GM12878 (cell line): ENCODE data around the gene PAK2. TPM values are rescaled to one million over a fixed set of nuclear protein-coding genes. Genes with fewer than 3 reads are reported as not detected.

ENCODE experiments used
- ATAC-seq: fragments of 200-7000 bp; cut with Tn5 transposase; 3 replicates; pipeline ENCODE4 v1.9.1; 2020; ENCODE audit warnings: mild to moderate bottlenecking, moderate library complexity
- BruUV-seq: library from RNA; stranded (reverse); fragments of 400-500 nt; replicated peaks from 2 replicates; lab custom pipeline; 2021; lab: Mats Ljungman, UMichigan
- CTCF ChIA-PET: fragments of 300-600 bp; sonication (Branson Sonifier 250); formaldehyde crosslinking; extraction: SDS; loops from one replicate; lab custom pipeline; 2021; ENCODE audit warnings: inconsistent platforms; lab: Yijun Ruan, JAX
- POLR2A ChIA-PET: fragments of 350-600 bp; formaldehyde crosslinking; extraction: SDS; loops from one replicate; lab custom pipeline; 2021; ENCODE audit warnings: inconsistent platforms; lab: Charles Lee
- RAD21 ChIA-PET: fragments of 300-600 bp; sonication (Branson Sonifier 250); formaldehyde crosslinking; loops from one replicate; lab custom pipeline; 2023; ENCODE audit warnings: antibody characterized with exemption; ENCODE audit not compliant: unreplicated experiment; lab: Charles Lee
- SMC1A ChIA-PET: fragments of 300-600 bp; sonication (Branson Sonifier 250); formaldehyde crosslinking; loops from one replicate; lab custom pipeline; 2023; ENCODE audit not compliant: unreplicated experiment, uncharacterized antibody; lab: Charles Lee
- DNase-seq: peaks from one replicate; pipeline ENCODE4 v3.0.0-alpha.2; 2011; ENCODE audit warnings: low read depth, low spot score
- FAIRE-seq: peaks from 3 replicates; lab custom pipeline; 2011; peaks lifted over from hg19 to GRCh38; lab: Jason Lieb, UNC
- H2AFZ ChIP-seq: 2 replicates; pipeline ENCODE4 v1.6.0; 2011; ENCODE audit warnings: low read depth, low read length, control low read depth; ENCODE audit not compliant: control insufficient read depth
- H3K27ac ChIP-seq: 2 replicates; pipeline ENCODE4 v1.5.1; 2011; ENCODE audit warnings: control low read depth; ENCODE audit not compliant: control insufficient read depth, insufficient read depth
- H3K27me3 ChIP-seq, 2 experiments: replicated peaks in 1 of 2; 2 replicates each; pipeline versions ENCODE4 v1.6.0 to v1.6.1; 2011; ENCODE audit warnings: low read length in 1 of 2; ENCODE audit not compliant: control insufficient read depth in 2 of 2, insufficient read depth in 2 of 2
- H3K36me3 ChIP-seq, 2 experiments: 2 replicates each; pipeline ENCODE4 v1.5.1; 2011; ENCODE audit warnings: low read length in 1 of 2; ENCODE audit not compliant: control insufficient read depth in 2 of 2, insufficient read depth in 2 of 2
- H3K4me1 ChIP-seq: 2 replicates; pipeline ENCODE4 v1.6.1; 2011; ENCODE audit warnings: mild to moderate bottlenecking, low read length, moderate library complexity, mixed read lengths; ENCODE audit not compliant: control insufficient read depth, insufficient read depth
- H3K4me2 ChIP-seq: 2 replicates; pipeline ENCODE4 v1.6.0; 2011; ENCODE audit warnings: control low read depth; ENCODE audit not compliant: control insufficient read depth, insufficient read depth
- H3K4me3 ChIP-seq: fragments of 200-600 bp; sonication (generic); 2 replicates; pipeline ENCODE4 v1.5.1; 2016
- H3K79me2 ChIP-seq: 2 replicates; pipeline ENCODE4 v1.6.0; 2011; ENCODE audit warnings: low read length; ENCODE audit not compliant: control insufficient read depth, insufficient read depth
- H3K9ac ChIP-seq: 2 replicates; pipeline ENCODE4 v1.8.0; 2011; ENCODE audit warnings: low read length, control low read depth, mixed read lengths; ENCODE audit not compliant: control insufficient read depth, insufficient read depth
- H3K9me3 ChIP-seq: replicated peaks from 3 replicates; pipeline ENCODE4 v1.5.1; 2011; ENCODE audit warnings: mild to moderate bottlenecking, low read length; ENCODE audit not compliant: control insufficient read depth, insufficient read depth
- H4K20me1 ChIP-seq: 2 replicates; pipeline ENCODE4 v1.6.0; 2011; ENCODE audit not compliant: control insufficient read depth, insufficient read depth
- ATF7 ChIP-seq: fragments of 450-650 bp; IDR thresholded peaks from 2 replicates; pipeline ENCODE4 v1.6.1; 2016; ENCODE audit warnings: low read depth, mild to moderate bottlenecking
- BACH1 ChIP-seq: fragments of 450-650 bp; IDR thresholded peaks from 2 replicates; pipeline ENCODE4 v1.6.1; 2017; ENCODE audit warnings: mild to moderate bottlenecking, borderline replicate concordance
- BCL11A ChIP-seq: IDR thresholded peaks from 2 replicates; pipeline ENCODE4 v1.6.1; 2011; ENCODE audit warnings: low read depth, low read length
- EGR1 ChIP-seq, 2 experiments: IDR thresholded peaks; 1 replicate in 1 of 2; 2 replicates in 1 of 2; pipeline ENCODE4 v1.6.1; 2011 to 2012; ENCODE audit warnings: low read depth in 2 of 2, low read length in 2 of 2, borderline replicate concordance in 1 of 2, mild to moderate bottlenecking in 1 of 2, moderate library complexity in 1 of 2
- PAX5 ChIP-seq: IDR thresholded peaks from 2 replicates; pipeline ENCODE4 v1.6.1; 2011; ENCODE audit warnings: low read depth, low read length, borderline replicate concordance
- RUNX3 ChIP-seq: IDR thresholded peaks from 2 replicates; pipeline ENCODE4 v1.6.1; 2012; ENCODE audit warnings: low read length, inconsistent platforms
- WGBS: methylation state at CpG from one replicate; pipeline ENCODE4 v1.1.6; 2016; ENCODE audit warnings: low lambda C conversion rate; ENCODE audit not compliant: insufficient replicate concordance, insufficient coverage; ENCODE audit errors: missing lambda C conversion rate; 5-methylcytosine and 5-hydroxymethylcytosine counted together
- in situ Hi-C: fragments of 300-500 bp; cut with MboI; formaldehyde crosslinking; loops from 9 replicates; pipeline ENCODE4 v1.14.3; 2018; ENCODE audit warnings: mixed read lengths
- intact Hi-C: fragments of 100-400 bp; cut with micrococcal nuclease; formaldehyde crosslinking; loops from one replicate; pipeline ENCODE4 v1.14.2; 2022; ENCODE audit not compliant: unreplicated experiment
- polyA plus RNA-seq, 11 experiments: library from polyadenylated mRNA; depleted of rRNA in 4 of 11; unstranded in 6 of 11; stranded (reverse) in 5 of 11; fragments of >200 nt; fragmentation: Nextera tagmentation in 4 of 11; fragmentation: Illumina TruSeq in 1 of 11; extraction: Ambion mirVana in 4 of 11; extraction: Trizol in 1 of 11; gene quantifications; 1 replicate in 1 of 11; 2 replicates in 10 of 11; pipeline versions ENCODE4 v1.2.1 to v1.2.3, GENCODE V29; 2011 to 2016; ENCODE audit warnings: inconsistent platforms in 2 of 11, missing spikeins in 2 of 11, low read depth in 1 of 11
- total RNA-seq, 4 experiments: library from RNA; depleted of rRNA in 3 of 4; stranded (reverse); fragments of >200 nt in 3 of 4; fragmentation: Illumina TruSeq in 1 of 4; extraction: Trizol in 1 of 4; gene quantifications; 2 replicates each; pipeline versions ENCODE4 v1.2.1 to v1.2.3, GENCODE V29; 2013 to 2021

The PAK2 gene
- total and polyA plus RNA-seq, 10 of the 15 experiments (the other 5 are each of a cell fraction or from before 2014, with no cell fraction given): 9.0 to 59.1 (median 27.0) TPM

GRCh38 chr3:196694941-196695848 lies 44.5 kb upstream of the PAK2 start:
- 69% methylated on average over 10 of the region's 17 CpGs for WGBS
- Histone ChIP-seq H3K9ac (no peak overlapping the region), H3K36me3 (no peaks in the 10 kb centered on the region), H3K9me3 (no peaks in the 10 kb centered on the region), H3K4me2 (no peak overlapping the region), H3K4me1 (no peaks in the 10 kb centered on the region), H3K27me3 (no peaks in the 10 kb centered on the region), H3K4me3 (no peak overlapping the region), H2AFZ (no peak overlapping the region), H4K20me1 (no peaks in the 10 kb centered on the region), H3K79me2 (no peaks in the 10 kb centered on the region), H3K27ac (no peak overlapping the region)
- in situ Hi-C loops: no loop called here
- ATAC-seq (no peak), DNase-seq (no peak), FAIRE-seq (peak; percentile 80)
- TF ChIP-seq RUNX3 (peak; percentile 43), ATF7 (peak; percentile 56; the same call in 1 of the 2 replicates), EGR1 (IDR thresholded peaks at IDR 0.05; ENCODE audit: borderline replicate concordance in 1 of 2, low read depth in 2 of 2, low read length in 2 of 2) (peak; percentile 32 to 65), PAX5 (peak; percentile 30; the same call in 1 of the 2 replicates), BCL11A (no peak)
- ChIA-PET RAD21 (no interaction called here), POLR2A (no interaction called here), CTCF (interaction anchor here (0.8 to 2.6 kb wide), 3 partner anchors 58 to 142 kb away, joined by 3 to 11 read pairs (median 3); no protein-coding TSS in a partner anchor), SMC1A (interaction anchor here (1.3 kb wide), 1 partner anchor 86 kb away, joined by 5 read pairs; no protein-coding TSS in a partner anchor)
- intact Hi-C loops: no loop called here
- no TSS peak for BruUV-seq

GRCh38 chr3:196695849-196696226 lies 43.8 kb upstream of the PAK2 start:
- Histone ChIP-seq H3K9ac (no peak overlapping the region), H3K27ac (no peak overlapping the region), H3K36me3 (no peaks in the 10 kb centered on the region), H2AFZ (no peak overlapping the region), H3K4me2 (no peak overlapping the region), H3K4me3 (no peak overlapping the region), H3K27me3 (no peaks in the 10 kb centered on the region), H3K9me3 (no peaks in the 10 kb centered on the region), H3K4me1 (no peaks in the 10 kb centered on the region), H3K79me2 (no peaks in the 10 kb centered on the region), H4K20me1 (no peaks in the 10 kb centered on the region)
- ChIA-PET POLR2A (no interaction called here), CTCF (interaction anchor here (0.8 to 2.6 kb wide), 3 partner anchors 58 to 142 kb away, joined by 3 to 11 read pairs (median 3); no protein-coding TSS in a partner anchor), SMC1A (interaction anchor here (1.3 to 1.5 kb wide), 2 partner anchors 83 to 87 kb away, joined by 3 to 5 read pairs; no protein-coding TSS in a partner anchor), RAD21 (no interaction called here)
- FAIRE-seq: no peak
- DNase-seq: no peak
- ATAC-seq: no peak
- WGBS: 84% methylated on average over 5 of the region's 5 CpGs
- in situ Hi-C loops: no loop called here
- no TSS peak for BruUV-seq
- intact Hi-C loops: no loop called here
- no peak for TF ChIP-seq BACH1
